Stimulated activated CD8-positive, alpha-beta memory T cell treated with anti-CD3 and anti-CD28 coated beads, Interleukin-7, amount 100 ng/mL, for 4 hours (primary cell): ENCODE data around the gene ZNF428.
"Not testable (repeated sequence)": the region's sequence is repeated elsewhere in the genome, so short reads cannot be mapped to it uniquely, and the experiment has no call there.

Experiments
- DNase-seq, 2 donors: peaks; one replicate each; pipeline ENCODE4 v3.0.0-alpha.2; 2020; ENCODE audit warnings: low read depth in 2 of 2

Gene ZNF428

GRCh38 chr19:43616954-43617353 lies 2.5 kb downstream of the ZNF428 start:
- DNase-seq = no peak

- no peak for DNase-seq
Observed at GRCh38 chr19:43616306-43616705, 3.1 kb downstream of the ZNF428 start.

GRCh38 chr19:43612374-43612773 lies 7.1 kb downstream of the ZNF428 start:
- no peak for DNase-seq

GRCh38 chr19:43611788-43612187 lies 7.6 kb downstream of the ZNF428 start, which contains the start of gene SRRM5:
SRRM5 (plus strand) TSS chr19:43612088; CDS start chr19:43612122, 34 bp downstream.
- no peak for DNase-seq

- no peak for DNase-seq
Observed at GRCh38 chr19:43610493-43610892, 8.9 kb downstream of the ZNF428 start.

- DNase-seq = no peak
Observed at GRCh38 chr19:43609872-43610271, 9.6 kb downstream of the ZNF428 start.

GRCh38 chr19:43607238-43608205 lies 11.9 kb downstream of the ZNF428 start:
- DNase-seq = no peak

GRCh38 chr19:43606569-43607229 lies 12.7 kb downstream of the ZNF428 start:
- no peak for DNase-seq

- no peak for DNase-seq
Observed at GRCh38 chr19:43605875-43606568, 13.4 kb downstream of the ZNF428 start.

- DNase-seq = not testable (repeated sequence)
Observed at GRCh38 chr19:43600326-43600725, 19.1 kb downstream of the ZNF428 start.

GRCh38 chr19:43599635-43600295 lies 19.7 kb downstream of the ZNF428 start:
- no peak for DNase-seq

- no peak for DNase-seq
Observed at GRCh38 chr19:43598445-43599240, 20.8 kb downstream of the ZNF428 start.

- DNase-seq = no peak
Observed at GRCh38 chr19:43597876-43598275, 21.6 kb downstream of the ZNF428 start.

GRCh38 chr19:43596842-43597461 lies 22.5 kb downstream of the ZNF428 start:
- no peak for DNase-seq

GRCh38 chr19:43595999-43596841 lies 23.2 kb downstream of the ZNF428 start, which contains the start of the genes IRGQ and ZNF576:
IRGQ (minus strand) TSS chr19:43596134; CDS start chr19:43595338, 796 bp downstream.
ZNF576 (plus strand) TSS chr19:43596595; CDS start chr19:43597109, 514 bp downstream.
- DNase-seq = peak; percentile 100

- no peak for DNase-seq
Observed at GRCh38 chr19:43595605-43595998, 23.8 kb downstream of the ZNF428 start.

GRCh38 chr19:43594710-43595604 lies 24.5 kb downstream of the ZNF428 start:
- peak; percentile 40 to 58 for DNase-seq

- no peak for DNase-seq
Observed at GRCh38 chr19:43594081-43594697, 25.2 kb downstream of the ZNF428 start.
